Nephron (organoid): ENCODE results near the gene SYNJ1.
"Not testable (repeated sequence)": the region's sequence is repeated elsewhere in the genome, so short reads cannot be mapped to it uniquely, and the experiment has no call there.

Source experiments
- H3K27ac Mint-ChIP-seq, 3 experiments: 2 replicates each; pipeline ENCODE4 v1.8.0; 2020; ENCODE audit warnings: mixed read lengths in 3 of 3, mild to moderate bottlenecking in 2 of 3, moderate library complexity in 1 of 3
- H3K27me3 Mint-ChIP-seq: 2 replicates; pipeline ENCODE4 v1.8.0; 2021; ENCODE audit warnings: low read depth, mild to moderate bottlenecking, moderate library complexity, mixed read lengths
- H3K36me3 Mint-ChIP-seq: 2 replicates; pipeline ENCODE4 v1.8.0; 2020; ENCODE audit warnings: low read depth, mixed read lengths
- H3K4me1 Mint-ChIP-seq: 2 replicates; pipeline ENCODE4 v1.8.0; 2020; ENCODE audit warnings: mixed read lengths
- H3K4me3 Mint-ChIP-seq, 3 experiments: 2 replicates each; pipeline ENCODE4 v1.8.0; 2020; ENCODE audit warnings: mild to moderate bottlenecking in 3 of 3, mixed read lengths in 3 of 3, moderate library complexity in 2 of 3
- H3K9me3 Mint-ChIP-seq: 2 replicates; pipeline ENCODE4 v1.8.0; 2020; ENCODE audit warnings: mixed read lengths
- CTCF ChIP-seq, 3 experiments: fragments of 200-600 bp; sonication (generic); IDR thresholded peaks; one replicate each; pipeline ENCODE4 v1.5.0; 2021; ENCODE audit warnings: antibody characterized with exemption in 3 of 3; ENCODE audit not compliant: unreplicated experiment in 3 of 3

The SYNJ1 gene

DNA sequence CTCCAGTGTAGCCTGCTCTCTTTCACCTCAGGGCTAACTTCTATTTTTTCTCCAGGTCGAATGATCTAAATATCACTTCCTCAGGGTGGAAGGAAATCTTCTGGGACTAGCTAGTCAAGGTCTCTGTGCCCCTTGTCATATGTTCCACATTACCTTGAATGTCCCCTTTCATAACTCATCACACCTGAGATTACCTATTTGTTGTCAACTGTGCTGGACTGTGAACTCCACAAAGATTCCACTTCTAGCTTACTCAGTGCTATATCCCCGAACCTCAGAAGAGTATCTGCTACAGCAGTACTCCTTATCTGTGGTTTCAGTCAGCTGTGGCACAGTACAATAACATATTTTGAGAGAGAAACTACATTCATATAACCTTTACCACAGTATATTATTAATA, 14.6 kb upstream of the SYNJ1 start:
- Mint-ChIP-seq H3K27me3 (no peaks in the 10 kb centered on the region), H3K4me1 (no peaks in the 10 kb centered on the region), H3K9me3 (no peaks in the 10 kb centered on the region), H3K36me3 (peaks cover 89% of the 10 kb centered on the region), H3K4me3 (no peak overlapping the region), H3K27ac (no peak overlapping the region)
- TF ChIP-seq CTCF (IDR thresholded peaks at IDR 0.05; ENCODE audit: unreplicated experiment in 3 of 3): no peak

DNA sequence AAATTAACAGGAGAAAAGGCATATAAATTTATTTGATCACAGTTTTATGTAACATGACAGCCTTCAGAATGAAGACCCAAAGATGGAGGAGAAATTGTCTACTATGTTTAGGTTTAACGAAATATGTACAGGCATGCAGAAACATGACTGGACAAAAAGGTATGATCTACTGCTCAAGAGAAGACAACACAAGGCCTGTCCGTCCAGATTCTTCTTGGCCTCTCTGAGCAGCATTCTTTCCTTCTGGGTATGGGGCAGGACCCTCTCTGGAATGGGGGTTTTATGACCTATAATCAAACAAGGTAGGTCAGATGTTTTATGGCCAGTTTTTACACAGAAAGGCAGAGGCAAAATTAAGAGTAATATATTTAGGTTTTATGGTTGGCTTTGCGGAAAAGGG, 13.5 kb upstream of the SYNJ1 start:
- no peaks in the 10 kb centered on the region for H3K4me1 Mint-ChIP-seq
- H3K27ac Mint-ChIP-seq: no peak overlapping the region
- no peak for TF ChIP-seq CTCF (IDR thresholded peaks at IDR 0.05; ENCODE audit: unreplicated experiment in 3 of 3)
- H3K4me3 Mint-ChIP-seq: no peak overlapping the region
- peaks cover 82% of the 10 kb centered on the region for H3K36me3 Mint-ChIP-seq
- no peaks in the 10 kb centered on the region for H3K27me3 Mint-ChIP-seq
- H3K9me3 Mint-ChIP-seq: no peaks in the 10 kb centered on the region

- no peaks in the 10 kb centered on the region for H3K27me3 Mint-ChIP-seq
- H3K9me3 Mint-ChIP-seq: no peaks in the 10 kb centered on the region
- no peak overlapping the region for H3K4me3 Mint-ChIP-seq
- H3K4me1 Mint-ChIP-seq: no peaks in the 10 kb centered on the region
- no peak overlapping the region for H3K27ac Mint-ChIP-seq
- no peak for TF ChIP-seq CTCF (IDR thresholded peaks at IDR 0.05; ENCODE audit: unreplicated experiment in 3 of 3)
- peaks cover 77% of the 10 kb centered on the region for H3K36me3 Mint-ChIP-seq
Measured at GRCh38 chr21:32739946-32740345, 12.1 kb upstream of the SYNJ1 start.

- H3K27me3 Mint-ChIP-seq, H3K27ac Mint-ChIP-seq, H3K4me1 Mint-ChIP-seq, H3K9me3 Mint-ChIP-seq, H3K4me3 Mint-ChIP-seq: not testable (repeated sequence)
- H3K36me3 Mint-ChIP-seq: peaks cover 52% of the 10 kb centered on the region
Measured at GRCh38 chr21:32736083-32736482, 8.3 kb upstream of the SYNJ1 start.

- Mint-ChIP-seq H3K4me1 (no peaks in the 10 kb centered on the region), H3K27ac (no peak overlapping the region), H3K27me3 (no peaks in the 10 kb centered on the region), H3K36me3 (peaks cover 47% of the 10 kb centered on the region), H3K9me3 (no peaks in the 10 kb centered on the region), H3K4me3 (no peak overlapping the region)
- TF ChIP-seq CTCF (IDR thresholded peaks at IDR 0.05; ENCODE audit: unreplicated experiment in 3 of 3): no peak
Measured at GRCh38 chr21:32735524-32735923, 7.7 kb upstream of the SYNJ1 start.

DNA sequence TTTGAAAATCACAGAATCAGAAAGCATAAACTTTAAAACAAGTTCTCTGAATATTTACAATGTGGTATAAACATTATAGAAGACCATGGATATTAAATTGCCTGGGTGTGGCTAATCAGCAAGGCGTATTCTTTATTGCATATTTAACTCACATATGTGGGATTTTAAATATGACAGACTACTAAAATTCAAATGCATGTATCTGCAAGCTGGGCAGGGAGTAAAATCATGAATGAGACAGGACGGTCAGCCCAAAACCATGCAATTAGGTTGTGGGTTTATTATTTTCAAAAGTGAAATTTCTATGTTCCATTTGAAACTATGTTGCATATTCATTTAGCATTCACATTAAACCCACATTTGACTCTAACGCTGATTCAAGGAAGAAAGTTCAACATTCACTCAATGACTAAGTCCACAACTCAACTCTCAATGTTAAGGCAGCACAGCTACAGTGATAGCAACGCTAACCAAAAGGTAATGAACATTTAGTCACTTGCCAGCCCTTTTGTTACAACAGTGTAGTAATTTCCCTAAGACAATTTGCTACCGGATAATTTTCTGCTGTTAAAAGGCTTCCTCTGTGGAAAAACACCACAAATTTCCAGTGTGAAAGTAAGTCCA, 6.3 kb upstream of the SYNJ1 start:
- Mint-ChIP-seq H3K27me3 (no peaks in the 10 kb centered on the region), H3K36me3 (peaks cover 37% of the 10 kb centered on the region), H3K27ac (no peak overlapping the region), H3K4me1 (no peaks in the 10 kb centered on the region), H3K9me3 (no peaks in the 10 kb centered on the region), H3K4me3 (no peak overlapping the region)
- no peak for TF ChIP-seq CTCF (IDR thresholded peaks at IDR 0.05; ENCODE audit: unreplicated experiment in 3 of 3)
